GM12878 (cell line): ENCODE measurements around the gene CPSF4. TPM values are rescaled to one million over a fixed set of nuclear protein-coding genes. Genes with fewer than 3 reads are reported as not detected.

ENCODE experiments used
- ATAC-seq: fragments of 200-7000 bp; cut with Tn5 transposase; 3 replicates; pipeline ENCODE4 v1.9.1; 2020; ENCODE audit warnings: mild to moderate bottlenecking, moderate library complexity
- BruUV-seq: library from RNA; stranded (reverse); fragments of 400-500 nt; replicated peaks from 2 replicates; lab custom pipeline; 2021; lab: Mats Ljungman, UMichigan
- CTCF ChIA-PET: fragments of 300-600 bp; sonication (Branson Sonifier 250); formaldehyde crosslinking; extraction: SDS; loops from one replicate; lab custom pipeline; 2021; ENCODE audit warnings: inconsistent platforms; lab: Yijun Ruan, JAX
- POLR2A ChIA-PET: fragments of 350-600 bp; formaldehyde crosslinking; extraction: SDS; loops from one replicate; lab custom pipeline; 2021; ENCODE audit warnings: inconsistent platforms; lab: Charles Lee
- RAD21 ChIA-PET: fragments of 300-600 bp; sonication (Branson Sonifier 250); formaldehyde crosslinking; loops from one replicate; lab custom pipeline; 2023; ENCODE audit warnings: antibody characterized with exemption; ENCODE audit not compliant: unreplicated experiment; lab: Charles Lee
- SMC1A ChIA-PET: fragments of 300-600 bp; sonication (Branson Sonifier 250); formaldehyde crosslinking; loops from one replicate; lab custom pipeline; 2023; ENCODE audit not compliant: unreplicated experiment, uncharacterized antibody; lab: Charles Lee
- DNase-seq: peaks from one replicate; pipeline ENCODE4 v3.0.0-alpha.2; 2011; ENCODE audit warnings: low read depth, low spot score
- FAIRE-seq: peaks from 3 replicates; lab custom pipeline; 2011; peaks lifted over from hg19 to GRCh38; lab: Jason Lieb, UNC
- H2AFZ ChIP-seq: 2 replicates; pipeline ENCODE4 v1.6.0; 2011; ENCODE audit warnings: low read depth, low read length, control low read depth; ENCODE audit not compliant: control insufficient read depth
- H3K27ac ChIP-seq: 2 replicates; pipeline ENCODE4 v1.5.1; 2011; ENCODE audit warnings: control low read depth; ENCODE audit not compliant: control insufficient read depth, insufficient read depth
- H3K27me3 ChIP-seq, 2 experiments: replicated peaks in 1 of 2; 2 replicates each; pipeline versions ENCODE4 v1.6.0 to v1.6.1; 2011; ENCODE audit warnings: low read length in 1 of 2; ENCODE audit not compliant: control insufficient read depth in 2 of 2, insufficient read depth in 2 of 2
- H3K36me3 ChIP-seq, 2 experiments: 2 replicates each; pipeline ENCODE4 v1.5.1; 2011; ENCODE audit warnings: low read length in 1 of 2; ENCODE audit not compliant: control insufficient read depth in 2 of 2, insufficient read depth in 2 of 2
- H3K4me1 ChIP-seq: 2 replicates; pipeline ENCODE4 v1.6.1; 2011; ENCODE audit warnings: mild to moderate bottlenecking, low read length, moderate library complexity, mixed read lengths; ENCODE audit not compliant: control insufficient read depth, insufficient read depth
- H3K4me2 ChIP-seq: 2 replicates; pipeline ENCODE4 v1.6.0; 2011; ENCODE audit warnings: control low read depth; ENCODE audit not compliant: control insufficient read depth, insufficient read depth
- H3K4me3 ChIP-seq: fragments of 200-600 bp; sonication (generic); 2 replicates; pipeline ENCODE4 v1.5.1; 2016
- H3K79me2 ChIP-seq: 2 replicates; pipeline ENCODE4 v1.6.0; 2011; ENCODE audit warnings: low read length; ENCODE audit not compliant: control insufficient read depth, insufficient read depth
- H3K9ac ChIP-seq: 2 replicates; pipeline ENCODE4 v1.8.0; 2011; ENCODE audit warnings: low read length, control low read depth, mixed read lengths; ENCODE audit not compliant: control insufficient read depth, insufficient read depth
- H3K9me3 ChIP-seq: replicated peaks from 3 replicates; pipeline ENCODE4 v1.5.1; 2011; ENCODE audit warnings: mild to moderate bottlenecking, low read length; ENCODE audit not compliant: control insufficient read depth, insufficient read depth
- H4K20me1 ChIP-seq: 2 replicates; pipeline ENCODE4 v1.6.0; 2011; ENCODE audit not compliant: control insufficient read depth, insufficient read depth
- BCLAF1 ChIP-seq: fragments of 450-650 bp; IDR thresholded peaks from 2 replicates; pipeline ENCODE4 v1.6.1; 2017; ENCODE audit warnings: antibody characterized with exemption, mild to moderate bottlenecking, moderate library complexity
- FOXM1 ChIP-seq: IDR thresholded peaks from 2 replicates; pipeline ENCODE4 v1.6.1; 2012; ENCODE audit warnings: low read depth, mild to moderate bottlenecking, inconsistent platforms, low read length, moderate library complexity
- IKZF1 ChIP-seq: fragments of 450-650 bp; conservative IDR thresholded peaks from 2 replicates; pipeline ENCODE4 v1.6.1; 2017; ENCODE audit warnings: antibody characterized with exemption, mild to moderate bottlenecking
- MTA3 ChIP-seq: IDR thresholded peaks from 2 replicates; pipeline ENCODE4 v1.6.1; 2012; ENCODE audit warnings: low read length, inconsistent platforms, borderline replicate concordance
- NFIC ChIP-seq: IDR thresholded peaks from 2 replicates; pipeline ENCODE4 v1.6.1; 2012; ENCODE audit warnings: low read depth, mild to moderate bottlenecking, inconsistent platforms, low read length, moderate library complexity
- NFYB ChIP-seq: IDR thresholded peaks from 2 replicates; pipeline ENCODE4 v1.6.1; 2011; ENCODE audit warnings: low read depth, mild to moderate bottlenecking, low read length, improper control_type of control experiment, moderate library complexity; ENCODE audit not compliant: insufficient read depth
- NR2C1 ChIP-seq: fragments of 450-650 bp; IDR thresholded peaks from 2 replicates; pipeline ENCODE4 v1.6.1; 2017; ENCODE audit warnings: antibody characterized with exemption, mild to moderate bottlenecking, moderate library complexity
- PAX5 ChIP-seq: IDR thresholded peaks from 2 replicates; pipeline ENCODE4 v1.6.1; 2011; ENCODE audit warnings: low read depth, low read length, borderline replicate concordance
- POLR2A ChIP-seq: IDR thresholded peaks from 2 replicates; pipeline ENCODE4 v1.6.1; 2011; ENCODE audit warnings: low read depth, mild to moderate bottlenecking, low read length
- SRF ChIP-seq, 2 experiments: IDR thresholded peaks; 2 replicates each; pipeline ENCODE4 v1.6.1; 2011; ENCODE audit warnings: low read depth in 2 of 2, low read length in 2 of 2, mild to moderate bottlenecking in 1 of 2, moderate library complexity in 1 of 2
- ZNF24 ChIP-seq: fragments of 450-650 bp; IDR thresholded peaks from 2 replicates; pipeline ENCODE4 v1.6.1; 2017; ENCODE audit warnings: antibody characterized with exemption, mild to moderate bottlenecking
- WGBS: methylation state at CpG from one replicate; pipeline ENCODE4 v1.1.6; 2016; ENCODE audit warnings: low lambda C conversion rate; ENCODE audit not compliant: insufficient replicate concordance, insufficient coverage; ENCODE audit errors: missing lambda C conversion rate; 5-methylcytosine and 5-hydroxymethylcytosine counted together
- in situ Hi-C: fragments of 300-500 bp; cut with MboI; formaldehyde crosslinking; loops from 9 replicates; pipeline ENCODE4 v1.14.3; 2018; ENCODE audit warnings: mixed read lengths
- intact Hi-C: fragments of 100-400 bp; cut with micrococcal nuclease; formaldehyde crosslinking; loops from one replicate; pipeline ENCODE4 v1.14.2; 2022; ENCODE audit not compliant: unreplicated experiment
- polyA plus RNA-seq, 11 experiments: library from polyadenylated mRNA; depleted of rRNA in 4 of 11; unstranded in 6 of 11; stranded (reverse) in 5 of 11; fragments of >200 nt; fragmentation: Nextera tagmentation in 4 of 11; fragmentation: Illumina TruSeq in 1 of 11; extraction: Ambion mirVana in 4 of 11; extraction: Trizol in 1 of 11; gene quantifications; 1 replicate in 1 of 11; 2 replicates in 10 of 11; pipeline versions ENCODE4 v1.2.1 to v1.2.3, GENCODE V29; 2011 to 2016; ENCODE audit warnings: inconsistent platforms in 2 of 11, missing spikeins in 2 of 11, low read depth in 1 of 11
- total RNA-seq, 4 experiments: library from RNA; depleted of rRNA in 3 of 4; stranded (reverse); fragments of >200 nt in 3 of 4; fragmentation: Illumina TruSeq in 1 of 4; extraction: Trizol in 1 of 4; gene quantifications; 2 replicates each; pipeline versions ENCODE4 v1.2.1 to v1.2.3, GENCODE V29; 2013 to 2021

The CPSF4 gene
- total and polyA plus RNA-seq, 10 of the 15 experiments (the other 5 are each of a cell fraction or from before 2014, with no cell fraction given): 13.6 to 70.1 (median 45.0) TPM

GRCh38 chr7:99393355-99394187 lies 45.2 kb upstream of the CPSF4 start:
- no TSS peak for BruUV-seq
- no peak overlapping the region for H2AFZ ChIP-seq
- SMC1A ChIA-PET: interaction anchor here (2.8 kb wide), 1 partner anchor 14 kb away, joined by 8 read pairs; no protein-coding TSS in a partner anchor
- no peaks in the 10 kb centered on the region for H4K20me1 ChIP-seq
- no peak overlapping the region for H3K4me3 ChIP-seq
- peaks cover 49 to 57% of the 10 kb centered on the region in 2 experiments for H3K36me3 ChIP-seq
- no peaks in the 10 kb centered on the region for H3K9me3 ChIP-seq
- H3K4me2 ChIP-seq: no peak overlapping the region
- intact Hi-C loops (no loop called here), in situ Hi-C loops (no loop called here)
- CTCF ChIA-PET: interaction anchor here (1.1 to 2.1 kb wide), 2 partner anchors 13 to 64 kb away, joined by 4 to 6 read pairs; no protein-coding TSS in a partner anchor
- H3K9ac ChIP-seq: no peak overlapping the region
- WGBS: 85% methylated on average over 28 of the region's 30 CpGs
- POLR2A ChIA-PET: interaction anchor here (0.5 to 1.1 kb wide), 2 partner anchors 9 to 43 kb away, joined by 3 to 4 read pairs; no protein-coding TSS in a partner anchor
- ATAC-seq (peak; percentile 40; the same call in 2 of the 3 replicates), DNase-seq (no peak), FAIRE-seq (no peak)
- RAD21 ChIA-PET: no interaction called here
- 0 out of 2 replicates have a peak, but pooled peaks have one; percentile 24 for TF ChIP-seq NFYB
- no peak for TF ChIP-seq IKZF1
- peak; percentile 63 for TF ChIP-seq POLR2A
- peaks cover 4% of the 10 kb centered on the region; the same call in 1 of the 2 replicates for H3K4me1 ChIP-seq
- no peaks in the 10 kb centered on the region; the same call in 1 of the 2 replicates for H3K79me2 ChIP-seq
- H3K27ac ChIP-seq: no peak overlapping the region
- no peaks in the 10 kb centered on the region for H3K27me3 ChIP-seq

- Histone ChIP-seq H3K36me3 (peaks cover 54 to 62% of the 10 kb centered on the region in 2 experiments), H3K9me3 (no peaks in the 10 kb centered on the region), H2AFZ (no peak overlapping the region), H3K9ac (no peak overlapping the region), H3K27ac (no peak overlapping the region), H4K20me1 (no peaks in the 10 kb centered on the region), H3K79me2 (no peaks in the 10 kb centered on the region; the same call in 1 of the 2 replicates), H3K4me2 (no peak overlapping the region), H3K4me3 (no peak overlapping the region), H3K27me3 (no peaks in the 10 kb centered on the region), H3K4me1 (peaks cover 4% of the 10 kb centered on the region; the same call in 1 of the 2 replicates)
- ATAC-seq (no peak), DNase-seq (no peak), FAIRE-seq (no peak)
- SMC1A ChIA-PET: interaction anchor here (2.8 kb wide), 1 partner anchor 13 kb away, joined by 8 read pairs; no protein-coding TSS in a partner anchor
- whole genome bisulfite sequencing: 85% methylated on average over 3 of the region's 4 CpGs
- no peak for TF ChIP-seq BCLAF1
- no peak for TF ChIP-seq FOXM1
- TF ChIP-seq PAX5: no peak
- TF ChIP-seq MTA3: no peak
- TF ChIP-seq POLR2A: peak; percentile 33; the same call in 1 of the 2 replicates
- TF ChIP-seq NR2C1: no peak
- no peak for TF ChIP-seq ZNF24
- TF ChIP-seq SRF (IDR thresholded peaks at IDR 0.05; ENCODE audit: low read depth in 2 of 2, low read length in 2 of 2): no peak
- no peak for TF ChIP-seq NFIC
- in situ Hi-C loops: no loop called here
- BruUV-seq: no TSS peak
- intact Hi-C loops: no loop called here
- RAD21 ChIA-PET: no interaction called here
- POLR2A ChIA-PET: interaction anchor here (0.7 to 1.1 kb wide), 2 partner anchors 42 to 47 kb away, joined by 3 to 4 read pairs; no protein-coding TSS in a partner anchor
- CTCF ChIA-PET: interaction anchor here (1.0 to 2.1 kb wide), 2 partner anchors 13 to 65 kb away, joined by 3 to 6 read pairs; no protein-coding TSS in a partner anchor
These were observed 44.6 kb upstream of the CPSF4 start for GRCh38 chr7:99394188-99394502.
